GM18526 (cell line): ENCODE measurements around the gene RPAP2.

Experiments
- POLR2A ChIP-seq: IDR thresholded peaks from 3 replicates; pipeline ENCODE4 v1.6.1; 2011; ENCODE audit not compliant: insufficient read length; ENCODE audit errors: extremely low read depth

RPAP2 gene

GRCh38 chr1:92411511-92411910 is 112.7 kb downstream of the RPAP2 start:
- no peak for TF ChIP-seq POLR2A

GRCh38 chr1:92419642-92420041 is 120.8 kb downstream of the RPAP2 start:
- no peak for TF ChIP-seq POLR2A

- TF ChIP-seq POLR2A, result no peak
These were observed 125.5 kb downstream of the RPAP2 start for GRCh38 chr1:92424381-92424780.

- TF ChIP-seq POLR2A, result no peak
These were observed 126.8 kb downstream of the RPAP2 start for GRCh38 chr1:92425617-92426016.

GRCh38 chr1:92430030-92430429 is 131.2 kb downstream of the RPAP2 start:
- TF ChIP-seq POLR2A, result no peak

GRCh38 chr1:92439291-92439690 is 140.4 kb downstream of the RPAP2 start:
- TF ChIP-seq POLR2A, result no peak

GRCh38 chr1:92441316-92441696 is 142.4 kb downstream of the RPAP2 start:
- no peak for TF ChIP-seq POLR2A

GRCh38 chr1:92441697-92442342 is 143.0 kb downstream of the RPAP2 start:
- no peak for TF ChIP-seq POLR2A

GRCh38 chr1:92442351-92442750 is 143.5 kb downstream of the RPAP2 start:
- no peak for TF ChIP-seq POLR2A

- no peak for TF ChIP-seq POLR2A
These were observed 145.0 kb downstream of the RPAP2 start for GRCh38 chr1:92443893-92444292.

GRCh38 chr1:92444351-92444750 is 145.5 kb downstream of the RPAP2 start:
- no peak for TF ChIP-seq POLR2A

- TF ChIP-seq POLR2A, result no peak
These were observed 147.0 kb downstream of the RPAP2 start for GRCh38 chr1:92445865-92446264.

- TF ChIP-seq POLR2A, result no peak
These were observed 147.7 kb downstream of the RPAP2 start for GRCh38 chr1:92446546-92446945.

- TF ChIP-seq POLR2A, result no peak
These were observed 148.3 kb downstream of the RPAP2 start for GRCh38 chr1:92447033-92447681.

GRCh38 chr1:92447976-92448375 is 149.1 kb downstream of the RPAP2 start:
- TF ChIP-seq POLR2A, result no peak
